Karpas-422 (cell line): ENCODE results near the gene UPP1. TPM values are rescaled to one million over a fixed set of nuclear protein-coding genes. Genes with fewer than 3 reads are reported as not detected.
A peak's percentile ranks its signal among the peaks of the same experiment; 100 is the strongest.
"Not testable (repeated sequence)": the region's sequence is repeated elsewhere in the genome, so short reads cannot be mapped to it uniquely, and the experiment has no call there.

Experiments
- DNase-seq: peaks from one replicate; pipeline ENCODE4 v3.0.0-alpha.2; 2015
- H2AFZ ChIP-seq: fragments of 200-600 bp; sonication (generic); 2 replicates; pipeline ENCODE4 v1.6.1; 2014; ENCODE audit warnings: antibody characterized with exemption, low read length, mixed read lengths
- H3K27ac ChIP-seq: fragments of 200-600 bp; sonication (generic); 2 replicates; pipeline ENCODE4 v1.5.1; 2014; ENCODE audit warnings: mild to moderate bottlenecking, low read length, moderate library complexity
- H3K27me3 ChIP-seq: fragments of 200-600 bp; sonication (generic); 2 replicates; pipeline ENCODE4 v1.6.1; 2014; ENCODE audit warnings: low read length, mixed read lengths
- H3K36me3 ChIP-seq: fragments of 200-600 bp; sonication (generic); 2 replicates; pipeline ENCODE4 v1.6.1; 2014; ENCODE audit warnings: low read length, mixed read lengths; ENCODE audit not compliant: insufficient read depth
- H3K4me1 ChIP-seq: fragments of 200-600 bp; sonication (generic); 2 replicates; pipeline ENCODE4 v1.6.1; 2014; ENCODE audit warnings: mild to moderate bottlenecking, low read length, mixed read lengths
- H3K4me2 ChIP-seq: fragments of 200-600 bp; sonication (generic); 2 replicates; pipeline ENCODE4 v1.6.1; 2014; ENCODE audit warnings: low read length, low read depth, mild to moderate bottlenecking; ENCODE audit not compliant: poor library complexity, severe bottlenecking
- H3K4me3 ChIP-seq: fragments of 200-600 bp; sonication (generic); 2 replicates; pipeline ENCODE4 v1.5.1; 2014; ENCODE audit warnings: mild to moderate bottlenecking, antibody characterized with exemption, low read length, mixed read lengths
- H3K79me2 ChIP-seq: fragments of 200-600 bp; sonication (generic); 2 replicates; pipeline ENCODE4 v1.6.1; 2014; ENCODE audit warnings: mild to moderate bottlenecking, low read length, mixed read lengths
- H3K9ac ChIP-seq: fragments of 200-600 bp; sonication (generic); 2 replicates; pipeline ENCODE4 v1.6.0; 2014; ENCODE audit warnings: low read length
- H3K9me2 ChIP-seq: fragments of 200-600 bp; sonication (generic), shearing (Covaris generic); replicated peaks from 2 replicates; pipeline ENCODE4 v1.6.0; 2014; ENCODE audit warnings: mild to moderate bottlenecking, low read length, moderate library complexity; ENCODE audit not compliant: insufficient read depth
- H3K9me3 ChIP-seq: fragments of 300-700, 200-600 bp; sonication (generic); 2 replicates; pipeline ENCODE4 v1.6.1; 2014; ENCODE audit warnings: low read length, mixed read lengths
- H4K20me1 ChIP-seq: fragments of 200-600 bp; sonication (generic); 2 replicates; pipeline ENCODE4 v1.6.1; 2014; ENCODE audit warnings: mild to moderate bottlenecking, antibody characterized with exemption, low read length, low read depth; ENCODE audit not compliant: insufficient read depth
- total RNA-seq: library from RNA; depleted of rRNA; stranded (reverse); fragments of >200 nt; shearing (Covaris generic); gene quantifications from 2 replicates; pipeline ENCODE4 v1.2.3, GENCODE V29; 2014; ENCODE audit warnings: low replicate concordance

UPP1 gene
- total RNA-seq, 1 experiment from 2014 or later, result 2.0 TPM

DNA sequence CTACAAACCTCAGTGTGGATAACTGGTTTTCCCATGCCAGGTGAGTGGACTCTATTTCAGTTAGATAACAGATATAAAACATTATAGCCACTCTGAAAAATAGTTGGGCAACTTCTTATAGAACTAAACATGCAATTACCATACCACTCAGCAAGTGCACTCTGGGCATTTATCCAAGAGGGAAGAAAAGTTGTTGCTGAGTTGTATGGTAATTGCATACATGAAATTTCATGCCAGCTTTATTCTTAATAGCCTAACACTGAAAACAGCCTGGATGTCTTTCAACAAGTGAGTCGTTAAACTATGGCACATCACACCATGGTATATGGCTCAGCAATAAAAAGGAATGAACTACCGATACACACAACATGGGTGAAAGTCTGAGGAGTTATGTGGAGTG lies 10.6 kb upstream of the UPP1 start:
- Histone ChIP-seq H3K9me3 (no peaks in the 10 kb centered on the region), H3K4me1 (no peaks in the 10 kb centered on the region), H2AFZ (no peak overlapping the region), H3K9me2 (no peaks in the 10 kb centered on the region), H3K9ac (no peak overlapping the region), H3K27ac (no peak overlapping the region), H3K79me2 (no peaks in the 10 kb centered on the region), H3K27me3 (no peaks in the 10 kb centered on the region), H3K36me3 (no peaks in the 10 kb centered on the region), H3K4me2 (no peak overlapping the region), H3K4me3 (no peak overlapping the region), H4K20me1 (no peaks in the 10 kb centered on the region)
- no peak for DNase-seq

DNA sequence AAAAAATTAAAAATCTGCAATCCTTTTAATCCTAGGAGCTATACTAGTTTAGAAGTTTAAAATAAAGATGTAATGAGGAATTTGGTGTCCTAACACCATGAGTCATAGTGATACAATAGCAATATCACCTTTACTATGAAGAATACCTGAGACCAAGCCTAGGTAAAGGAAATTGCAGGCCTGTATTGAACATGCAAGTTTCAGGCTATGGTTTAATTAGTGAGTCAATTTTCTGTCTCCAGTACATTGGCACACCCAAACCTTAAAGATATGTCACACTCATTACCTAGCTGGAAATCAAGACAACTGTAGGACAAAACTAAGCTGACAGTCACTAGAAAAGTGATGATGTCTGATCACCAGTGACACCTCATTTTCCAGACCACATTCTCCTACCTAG lies 6.7 kb upstream of the UPP1 start:
- not testable (repeated sequence) for H3K9me2 ChIP-seq, H3K9me3 ChIP-seq, H3K27me3 ChIP-seq, H3K27ac ChIP-seq, H3K4me3 ChIP-seq, H3K4me2 ChIP-seq, H3K9ac ChIP-seq, H2AFZ ChIP-seq, H4K20me1 ChIP-seq, H3K79me2 ChIP-seq, H3K36me3 ChIP-seq, DNase-seq
- peaks cover 32% of the 10 kb centered on the region for H3K4me1 ChIP-seq

DNA sequence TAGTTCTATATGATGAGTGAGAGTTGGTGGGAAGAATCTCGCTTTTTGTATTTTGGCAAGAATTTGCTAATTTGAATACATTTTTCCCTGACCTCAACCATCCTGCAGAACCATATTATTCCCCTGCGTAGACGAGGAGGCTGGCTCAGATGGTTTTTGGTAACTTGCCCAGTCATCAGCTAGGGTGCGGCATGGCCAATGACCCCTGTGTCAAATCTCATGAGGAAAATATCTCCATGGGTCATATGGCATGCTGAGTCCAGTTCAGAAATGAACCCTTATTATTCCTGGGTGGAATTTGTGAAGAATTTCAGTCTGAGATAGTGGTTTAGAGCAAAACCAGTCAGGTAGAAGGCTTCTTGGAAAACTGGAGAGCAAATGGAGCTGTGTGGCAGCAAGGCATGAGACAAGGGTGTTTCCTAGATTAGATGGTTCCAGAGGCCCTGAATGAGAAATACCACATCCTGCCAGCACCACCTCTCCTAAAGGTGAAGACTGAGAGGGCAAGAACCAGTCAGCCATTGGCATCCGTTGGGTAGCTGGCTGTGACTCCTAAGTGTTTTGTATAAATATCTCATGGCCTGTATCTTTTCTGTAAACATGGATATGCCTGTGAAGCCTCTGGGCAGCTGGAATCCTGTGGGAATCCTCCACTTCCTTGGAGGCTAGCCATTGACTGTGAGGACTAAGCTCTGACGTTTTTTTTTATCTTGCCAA lies 5.8 kb upstream of the UPP1 start:
- no peaks in the 10 kb centered on the region for H3K79me2 ChIP-seq
- H3K9me3 ChIP-seq, result no peaks in the 10 kb centered on the region
- H2AFZ ChIP-seq, result no peak overlapping the region
- H3K9me2 ChIP-seq, result no peaks in the 10 kb centered on the region
- H3K4me2 ChIP-seq, result no peak overlapping the region
- H3K27ac ChIP-seq, result no peak overlapping the region
- H3K27me3 ChIP-seq, result no peaks in the 10 kb centered on the region
- H3K36me3 ChIP-seq, result no peaks in the 10 kb centered on the region
- H3K4me1 ChIP-seq, result peaks cover 38% of the 10 kb centered on the region
- H4K20me1 ChIP-seq, result no peaks in the 10 kb centered on the region
- no peak for DNase-seq
- no peak overlapping the region for H3K9ac ChIP-seq
- H3K4me3 ChIP-seq, result no peak overlapping the region

DNA sequence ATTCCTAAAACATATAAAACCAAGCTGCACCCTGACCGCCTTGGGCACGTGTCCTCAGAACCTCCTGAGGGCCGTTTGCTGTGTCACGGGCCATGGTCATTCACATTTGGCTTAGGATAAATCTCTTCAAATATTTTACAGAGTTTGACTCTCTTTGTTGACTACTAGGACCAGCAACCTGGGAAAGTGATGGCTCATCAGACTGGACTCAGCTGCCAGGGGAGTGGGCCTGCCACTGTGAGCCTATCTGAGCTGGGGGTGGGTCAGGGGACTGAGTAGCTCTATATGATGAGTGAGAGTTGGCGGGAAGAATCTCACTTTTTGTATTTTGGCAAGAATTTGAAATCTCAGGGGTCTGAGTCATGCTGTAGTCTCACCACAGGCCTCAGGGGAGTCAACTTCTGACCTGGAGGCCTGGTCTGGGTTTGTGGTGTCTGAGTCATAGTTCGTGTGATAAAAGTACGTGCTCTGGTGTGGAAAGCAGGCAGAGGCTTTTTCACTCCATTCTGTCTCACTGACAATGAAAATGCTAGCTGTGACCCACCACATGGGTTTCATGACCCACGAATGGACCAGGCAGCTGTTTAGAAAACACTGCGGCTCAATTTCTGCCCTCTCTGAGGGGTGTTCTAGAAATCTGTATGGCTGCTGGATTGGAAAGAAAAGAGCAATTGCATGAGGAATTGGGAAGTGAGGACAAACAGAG lies 4.2 kb upstream of the UPP1 start:
- Histone ChIP-seq H3K36me3 (no peaks in the 10 kb centered on the region), H3K4me2 (peak overlapping the region; percentile 56), H3K27ac (peak overlapping the region; percentile 61), H3K4me3 (peak overlapping the region; percentile 47; the same call in 1 of the 2 replicates), H3K9me2 (no peaks in the 10 kb centered on the region), H2AFZ (peak overlapping the region; percentile 68; the same call in 1 of the 2 replicates), H4K20me1 (no peaks in the 10 kb centered on the region), H3K9me3 (no peaks in the 10 kb centered on the region), H3K9ac (peak overlapping the region; percentile 47), H3K4me1 (peaks cover 50% of the 10 kb centered on the region), H3K27me3 (no peaks in the 10 kb centered on the region), H3K79me2 (no peaks in the 10 kb centered on the region)
- DNase-seq, result peak; percentile 88

DNA sequence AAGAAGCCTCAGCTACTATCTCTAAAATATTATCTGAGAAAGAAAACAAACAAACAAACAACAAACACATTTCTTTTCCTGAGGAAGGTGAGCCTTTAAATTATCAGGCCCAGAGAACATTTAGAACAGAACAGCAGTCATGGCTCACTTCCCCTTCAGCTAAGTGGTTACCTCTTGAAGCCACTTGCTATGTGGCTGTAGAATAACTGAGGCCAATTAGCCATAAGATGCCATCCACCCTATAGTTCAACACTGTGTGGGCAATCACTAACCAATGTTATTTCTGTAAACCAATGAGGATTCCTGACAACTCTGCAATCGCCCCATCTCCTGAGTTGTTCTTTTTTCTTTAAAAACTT lies 3.7 kb upstream of the UPP1 start:
- Histone ChIP-seq H2AFZ (0 out of 2 replicates have a peak overlapping the region, but pooled peaks have one; percentile 68), H3K4me1 (peaks cover 50% of the 10 kb centered on the region), H3K4me3 (peak overlapping the region; percentile 47; the same call in 1 of the 2 replicates), H3K9me2 (no peaks in the 10 kb centered on the region), H3K36me3 (no peaks in the 10 kb centered on the region), H3K9ac (peak overlapping the region; percentile 47), H3K9me3 (no peaks in the 10 kb centered on the region), H3K27me3 (no peaks in the 10 kb centered on the region), H3K27ac (peak overlapping the region; percentile 61), H3K4me2 (peak overlapping the region; percentile 56), H4K20me1 (no peaks in the 10 kb centered on the region), H3K79me2 (no peaks in the 10 kb centered on the region)
- DNase-seq, result peak; percentile 62

DNA sequence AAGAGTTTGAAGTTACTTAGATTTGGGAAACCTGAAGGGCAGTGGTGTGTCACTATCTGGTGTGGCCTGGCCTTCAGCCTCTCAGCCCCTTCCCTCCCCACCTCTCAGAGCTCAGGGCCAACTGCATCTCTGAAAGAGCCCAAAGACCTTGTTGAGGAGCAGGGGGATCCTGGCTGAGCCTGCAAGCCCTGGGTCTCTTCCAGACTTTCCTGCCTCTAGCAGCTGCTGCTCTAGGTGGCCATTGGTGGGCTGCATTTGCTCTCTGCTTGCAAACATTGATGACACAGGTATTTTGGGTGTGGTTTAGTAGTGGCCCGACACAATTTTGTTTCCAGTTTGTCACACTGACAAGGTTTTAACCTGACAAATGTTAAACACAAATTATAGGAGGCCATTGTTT lies 3.1 kb upstream of the UPP1 start:
- Histone ChIP-seq H3K27ac (no peak overlapping the region), H3K4me2 (peak overlapping the region; percentile 56), H3K4me3 (no peak overlapping the region), H3K9ac (no peak overlapping the region), H3K9me2 (no peaks in the 10 kb centered on the region), H3K9me3 (no peaks in the 10 kb centered on the region), H3K4me1 (peaks cover 50% of the 10 kb centered on the region), H4K20me1 (no peaks in the 10 kb centered on the region), H3K79me2 (no peaks in the 10 kb centered on the region), H2AFZ (no peak overlapping the region), H3K36me3 (no peaks in the 10 kb centered on the region), H3K27me3 (no peaks in the 10 kb centered on the region)
- DNase-seq, result no peak

DNA sequence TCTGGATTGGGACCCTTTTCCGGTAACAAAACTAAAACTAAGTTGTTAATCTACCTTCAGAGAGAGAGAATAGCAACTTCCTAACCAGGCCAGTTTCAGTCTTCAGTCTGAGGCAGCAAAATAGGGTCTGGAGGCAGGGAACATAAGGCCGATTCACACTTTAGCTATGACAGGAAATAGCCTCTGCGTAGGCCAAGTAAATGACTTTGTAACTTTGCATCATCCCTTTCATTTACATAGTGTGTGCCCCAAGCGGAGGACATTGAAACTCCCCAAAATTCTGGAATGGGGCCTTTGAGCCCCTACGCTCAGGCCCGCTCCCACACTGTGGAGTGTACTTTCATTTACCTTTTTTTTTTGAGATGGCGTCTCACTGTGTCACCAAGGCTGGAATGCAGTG lies 1.7 kb upstream of the UPP1 start:
- no peaks in the 10 kb centered on the region for H3K79me2 ChIP-seq
- H3K9ac ChIP-seq, result peak overlapping the region; percentile 33; the same call in 1 of the 2 replicates
- peak overlapping the region; percentile 13 for H3K4me2 ChIP-seq
- H3K4me3 ChIP-seq, result no peak overlapping the region
- H3K4me1 ChIP-seq, result peaks cover 50% of the 10 kb centered on the region
- H2AFZ ChIP-seq, result peak overlapping the region; percentile 76; the same call in 1 of the 2 replicates
- no peaks in the 10 kb centered on the region for H4K20me1 ChIP-seq
- H3K9me2 ChIP-seq, result no peaks in the 10 kb centered on the region
- no peaks in the 10 kb centered on the region for H3K9me3 ChIP-seq
- H3K27ac ChIP-seq, result no peak overlapping the region; the same call in 1 of the 2 replicates
- H3K27me3 ChIP-seq, result no peaks in the 10 kb centered on the region
- peak; percentile 67 for DNase-seq
- H3K36me3 ChIP-seq, result no peaks in the 10 kb centered on the region

DNA sequence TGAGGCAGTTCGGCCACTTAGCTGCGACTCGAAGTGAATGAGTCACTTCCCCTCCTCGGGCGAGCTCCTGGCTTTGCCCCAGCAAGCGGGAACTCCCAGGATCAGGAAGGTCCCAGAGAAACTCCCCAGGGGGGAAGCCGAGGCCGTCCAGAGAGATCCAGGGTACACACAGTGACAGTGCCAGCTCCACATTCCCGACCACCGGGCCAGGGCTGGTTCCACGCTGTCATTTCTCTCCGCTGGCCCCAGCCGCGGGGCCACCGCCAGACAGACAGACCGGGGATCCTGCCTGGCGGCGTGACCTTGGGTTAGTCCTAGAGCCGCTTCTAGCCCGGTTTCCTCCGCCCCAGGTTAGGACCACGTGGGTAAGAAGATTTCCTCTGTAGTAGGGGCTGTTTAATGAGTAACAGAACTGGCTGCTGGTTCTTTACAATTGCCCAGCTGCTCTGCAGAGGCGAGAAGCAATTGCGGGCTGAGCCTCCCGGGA lies 463 bp upstream of the UPP1 start:
- Histone ChIP-seq H3K4me2 (peak overlapping the region; percentile 83), H3K79me2 (no peaks in the 10 kb centered on the region), H3K9me3 (no peaks in the 10 kb centered on the region), H3K36me3 (no peaks in the 10 kb centered on the region), H3K27ac (peak overlapping the region; percentile 32), H4K20me1 (no peaks in the 10 kb centered on the region), H3K9me2 (no peaks in the 10 kb centered on the region), H3K4me1 (peaks cover 50% of the 10 kb centered on the region), H3K9ac (peak overlapping the region; percentile 66), H2AFZ (peak overlapping the region; percentile 94), H3K27me3 (no peaks in the 10 kb centered on the region), H3K4me3 (peak overlapping the region; percentile 65)
- peak; percentile 91 for DNase-seq
